Measurements from ENCODE around the gene STOML3. TPM values are rescaled to one million over a fixed set of nuclear protein-coding genes. Genes with fewer than 3 reads are reported as not detected.

Gene STOML3
- polyA plus RNA-seq, 1 of the 3 experiments (the other 2 are of a cell fraction) = not detected

DNA sequence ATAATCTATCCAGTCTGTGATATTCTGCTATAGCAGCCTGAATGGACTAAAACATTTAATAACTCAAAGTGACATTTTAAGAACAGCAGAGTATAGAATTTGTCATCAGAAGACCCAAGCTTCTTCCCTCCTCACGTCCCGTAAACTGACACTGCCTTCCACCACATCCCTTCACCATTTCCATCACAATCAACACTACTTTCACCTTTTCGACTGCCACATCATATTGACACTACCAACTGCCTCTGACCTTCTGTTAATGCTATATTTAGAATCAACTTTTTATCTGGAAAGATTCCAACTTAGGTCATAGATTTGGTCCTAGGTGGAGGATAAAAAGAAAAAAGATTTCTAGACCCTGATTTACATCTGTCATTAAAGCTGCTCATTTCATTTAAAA is 39.6 kb downstream of the STOML3 start:
- ChIA-PET CTCF (interaction anchor here (1.3 kb wide), 1 partner anchor 19 kb away, joined by 5 read pairs; no protein-coding TSS in a partner anchor), POLR2A (no interaction called here)
- no peak for TF ChIP-seq RCOR1 (IDR thresholded peaks at IDR 0.05; ENCODE audit: low read length)
- no peak for TF ChIP-seq CHD2 (IDR thresholded peaks at IDR 0.05; ENCODE audit: low read length, partially characterized antibody)
- TF ChIP-seq FOXJ3 (CRISPR knock-in tag; IDR thresholded peaks at IDR 0.05) = no peak
- no peak overlapping the region for H3K4me2 ChIP-seq
- no peak for DNase-seq
- no peaks in the 10 kb centered on the region for H3K79me2 ChIP-seq (ENCODE audit: insufficient read depth)
- no peaks in the 10 kb centered on the region for H3K4me1 ChIP-seq (ENCODE audit: control insufficient read depth in 1 of 2, insufficient read depth in 2 of 2, low read depth in 1 of 2, low read length in 1 of 2)
- H3K27ac ChIP-seq (ENCODE audit: low read depth in 2 of 2, low read length in 1 of 2) = no peak overlapping the region
- H3K4me3 ChIP-seq (ENCODE audit: low read depth in 2 of 2, low read length in 1 of 2) = no peak overlapping the region
- WGBS (ENCODE audit: low lambda C conversion rate) = 30% methylated on average over 3 of the region's 3 CpGs
- no peak overlapping the region for H3K9ac ChIP-seq
- H2AFZ ChIP-seq (ENCODE audit: low read depth) = no peak overlapping the region
- no peaks in the 10 kb centered on the region for H3K9me2 ChIP-seq
- no peaks in the 10 kb centered on the region for H3K27me3 ChIP-seq (ENCODE audit: insufficient read depth)
- H3F3A ChIP-seq (replicated peaks; ENCODE audit: insufficient read depth) = no peaks in the 10 kb centered on the region
- no peaks in the 10 kb centered on the region for H4K20me1 ChIP-seq (ENCODE audit: insufficient read depth)
- no peaks in the 10 kb centered on the region for H3K36me3 ChIP-seq (replicated peaks in 1 of 2; ENCODE audit: control insufficient read depth in 1 of 2, insufficient read depth in 2 of 2, low read length in 1 of 2)
- H3K9me3 ChIP-seq = no peaks in the 10 kb centered on the region

DNA sequence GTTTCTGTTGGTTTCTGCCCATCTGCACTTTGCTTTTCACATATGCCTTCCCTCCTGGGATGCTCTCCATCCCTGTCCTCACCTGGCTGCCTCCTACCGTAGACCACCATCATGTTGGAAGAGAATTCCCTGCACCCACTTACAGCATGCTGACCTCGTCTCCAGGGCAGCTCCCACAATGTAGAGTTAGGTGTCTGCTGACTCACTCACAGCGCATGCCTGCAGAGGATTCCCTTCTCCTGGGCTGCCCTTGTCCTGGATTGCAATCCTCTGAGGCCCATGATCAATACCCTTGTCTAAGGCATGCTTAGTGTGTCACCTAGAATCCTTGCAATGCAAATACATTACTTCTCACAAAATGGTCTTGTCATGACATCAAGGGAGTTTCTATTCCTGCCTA is 43.6 kb downstream of the STOML3 start:
- Histone ChIP-seq H3K4me3 (ENCODE audit: low read depth in 2 of 2, low read length in 1 of 2) (no peak overlapping the region), H3K27me3 (ENCODE audit: insufficient read depth) (no peaks in the 10 kb centered on the region), H3K4me2 (no peak overlapping the region), H3F3A (replicated peaks; ENCODE audit: insufficient read depth) (no peaks in the 10 kb centered on the region), H3K79me2 (ENCODE audit: insufficient read depth) (no peaks in the 10 kb centered on the region), H3K9me3 (no peaks in the 10 kb centered on the region), H3K4me1 (ENCODE audit: control insufficient read depth in 1 of 2, insufficient read depth in 2 of 2, low read depth in 1 of 2, low read length in 1 of 2) (no peaks in the 10 kb centered on the region), H4K20me1 (ENCODE audit: insufficient read depth) (no peaks in the 10 kb centered on the region), H3K9ac (no peak overlapping the region), H3K27ac (ENCODE audit: low read depth in 2 of 2, low read length in 1 of 2) (no peak overlapping the region), H3K36me3 (replicated peaks in 1 of 2; ENCODE audit: control insufficient read depth in 1 of 2, insufficient read depth in 2 of 2, low read length in 1 of 2) (no peaks in the 10 kb centered on the region), H2AFZ (ENCODE audit: low read depth) (no peak overlapping the region), H3K9me2 (no peaks in the 10 kb centered on the region)
- CTCF ChIA-PET = no interaction called here
- WGBS (ENCODE audit: low lambda C conversion rate) = 36% methylated on average over 3 of the region's 3 CpGs
- TF ChIP-seq GABPA (IDR thresholded peaks at IDR 0.05; ENCODE audit: low read depth) (no peak), RFX5 (IDR thresholded peaks at IDR 0.05; ENCODE audit: low read length) (no peak), YY1 (IDR thresholded peaks at IDR 0.05; ENCODE audit: low read depth) (no peak), CHD2 (IDR thresholded peaks at IDR 0.05; ENCODE audit: low read length, partially characterized antibody) (no peak), NRF1 (IDR thresholded peaks at IDR 0.05; ENCODE audit: low read depth, low read length) (no peak), TAF1 (IDR thresholded peaks at IDR 0.05; ENCODE audit: borderline replicate concordance, low read depth, low read length) (no peak)
- TF ChIP-seq, protein P1, sequence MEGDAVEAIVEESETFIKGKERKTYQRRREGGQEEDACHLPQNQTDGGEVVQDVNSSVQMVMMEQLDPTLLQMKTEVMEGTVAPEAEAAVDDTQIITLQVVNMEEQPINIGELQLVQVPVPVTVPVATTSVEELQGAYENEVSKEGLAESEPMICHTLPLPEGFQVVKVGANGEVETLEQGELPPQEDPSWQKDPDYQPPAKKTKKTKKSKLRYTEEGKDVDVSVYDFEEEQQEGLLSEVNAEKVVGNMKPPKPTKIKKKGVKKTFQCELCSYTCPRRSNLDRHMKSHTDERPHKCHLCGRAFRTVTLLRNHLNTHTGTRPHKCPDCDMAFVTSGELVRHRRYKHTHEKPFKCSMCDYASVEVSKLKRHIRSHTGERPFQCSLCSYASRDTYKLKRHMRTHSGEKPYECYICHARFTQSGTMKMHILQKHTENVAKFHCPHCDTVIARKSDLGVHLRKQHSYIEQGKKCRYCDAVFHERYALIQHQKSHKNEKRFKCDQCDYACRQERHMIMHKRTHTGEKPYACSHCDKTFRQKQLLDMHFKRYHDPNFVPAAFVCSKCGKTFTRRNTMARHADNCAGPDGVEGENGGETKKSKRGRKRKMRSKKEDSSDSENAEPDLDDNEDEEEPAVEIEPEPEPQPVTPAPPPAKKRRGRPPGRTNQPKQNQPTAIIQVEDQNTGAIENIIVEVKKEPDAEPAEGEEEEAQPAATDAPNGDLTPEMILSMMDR (IDR thresholded peaks at IDR 0.05) = no peak
- TF ChIP-seq, protein P2, sequence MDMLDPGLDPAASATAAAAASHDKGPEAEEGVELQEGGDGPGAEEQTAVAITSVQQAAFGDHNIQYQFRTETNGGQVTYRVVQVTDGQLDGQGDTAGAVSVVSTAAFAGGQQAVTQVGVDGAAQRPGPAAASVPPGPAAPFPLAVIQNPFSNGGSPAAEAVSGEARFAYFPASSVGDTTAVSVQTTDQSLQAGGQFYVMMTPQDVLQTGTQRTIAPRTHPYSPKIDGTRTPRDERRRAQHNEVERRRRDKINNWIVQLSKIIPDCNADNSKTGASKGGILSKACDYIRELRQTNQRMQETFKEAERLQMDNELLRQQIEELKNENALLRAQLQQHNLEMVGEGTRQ (IDR thresholded peaks at IDR 0.05; ENCODE audit: borderline replicate concordance, low read depth, low read length) = no peak
- TF ChIP-seq, protein P3, sequence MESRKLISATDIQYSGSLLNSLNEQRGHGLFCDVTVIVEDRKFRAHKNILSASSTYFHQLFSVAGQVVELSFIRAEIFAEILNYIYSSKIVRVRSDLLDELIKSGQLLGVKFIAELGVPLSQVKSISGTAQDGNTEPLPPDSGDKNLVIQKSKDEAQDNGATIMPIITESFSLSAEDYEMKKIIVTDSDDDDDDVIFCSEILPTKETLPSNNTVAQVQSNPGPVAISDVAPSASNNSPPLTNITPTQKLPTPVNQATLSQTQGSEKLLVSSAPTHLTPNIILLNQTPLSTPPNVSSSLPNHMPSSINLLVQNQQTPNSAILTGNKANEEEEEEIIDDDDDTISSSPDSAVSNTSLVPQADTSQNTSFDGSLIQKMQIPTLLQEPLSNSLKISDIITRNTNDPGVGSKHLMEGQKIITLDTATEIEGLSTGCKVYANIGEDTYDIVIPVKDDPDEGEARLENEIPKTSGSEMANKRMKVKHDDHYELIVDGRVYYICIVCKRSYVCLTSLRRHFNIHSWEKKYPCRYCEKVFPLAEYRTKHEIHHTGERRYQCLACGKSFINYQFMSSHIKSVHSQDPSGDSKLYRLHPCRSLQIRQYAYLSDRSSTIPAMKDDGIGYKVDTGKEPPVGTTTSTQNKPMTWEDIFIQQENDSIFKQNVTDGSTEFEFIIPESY (IDR thresholded peaks at IDR 0.05; ENCODE audit: borderline replicate concordance, low read depth) = no peak
- POLR2A ChIA-PET = no interaction called here
- DNase-seq = no peak

Data from SK-N-SH (cell line).